Suprapubic skin (tissue), 4 donors: Measurements from ENCODE around the gene TMC7.

Source experiments
- EP300 ChIP-seq: sonication (generic); formaldehyde crosslinking; IDR thresholded peaks from one replicate; pipeline ENCODE4 v1.6.1; 2017; ENCODE audit warnings: antibody characterized with exemption
- POLR2A ChIP-seq, 2 donors: fragments of 450-650 bp; IDR thresholded peaks; one replicate each; pipeline ENCODE4 v1.6.1; 2017; ENCODE audit warnings: antibody characterized with exemption in 2 of 2, mild to moderate bottlenecking in 2 of 2, moderate library complexity in 2 of 2
- POLR2AphosphoS5 ChIP-seq, 3 donors: sonication (generic); formaldehyde crosslinking; IDR thresholded peaks; one replicate each; pipeline ENCODE4 v1.6.1; 2017; ENCODE audit warnings: antibody characterized with exemption in 3 of 3
- TF ChIP-seq, protein P1 (sequence below), 2 donors: fragments of 200-600 bp in 1 of 2; fragments of 450-650 bp in 1 of 2; sonication (generic) in 1 of 2; IDR thresholded peaks; one replicate each; pipeline ENCODE4 v1.5.1; 2016 to 2019; ENCODE audit warnings: antibody characterized with exemption in 2 of 2, mild to moderate bottlenecking in 1 of 2, moderate library complexity in 1 of 2

DNA sequence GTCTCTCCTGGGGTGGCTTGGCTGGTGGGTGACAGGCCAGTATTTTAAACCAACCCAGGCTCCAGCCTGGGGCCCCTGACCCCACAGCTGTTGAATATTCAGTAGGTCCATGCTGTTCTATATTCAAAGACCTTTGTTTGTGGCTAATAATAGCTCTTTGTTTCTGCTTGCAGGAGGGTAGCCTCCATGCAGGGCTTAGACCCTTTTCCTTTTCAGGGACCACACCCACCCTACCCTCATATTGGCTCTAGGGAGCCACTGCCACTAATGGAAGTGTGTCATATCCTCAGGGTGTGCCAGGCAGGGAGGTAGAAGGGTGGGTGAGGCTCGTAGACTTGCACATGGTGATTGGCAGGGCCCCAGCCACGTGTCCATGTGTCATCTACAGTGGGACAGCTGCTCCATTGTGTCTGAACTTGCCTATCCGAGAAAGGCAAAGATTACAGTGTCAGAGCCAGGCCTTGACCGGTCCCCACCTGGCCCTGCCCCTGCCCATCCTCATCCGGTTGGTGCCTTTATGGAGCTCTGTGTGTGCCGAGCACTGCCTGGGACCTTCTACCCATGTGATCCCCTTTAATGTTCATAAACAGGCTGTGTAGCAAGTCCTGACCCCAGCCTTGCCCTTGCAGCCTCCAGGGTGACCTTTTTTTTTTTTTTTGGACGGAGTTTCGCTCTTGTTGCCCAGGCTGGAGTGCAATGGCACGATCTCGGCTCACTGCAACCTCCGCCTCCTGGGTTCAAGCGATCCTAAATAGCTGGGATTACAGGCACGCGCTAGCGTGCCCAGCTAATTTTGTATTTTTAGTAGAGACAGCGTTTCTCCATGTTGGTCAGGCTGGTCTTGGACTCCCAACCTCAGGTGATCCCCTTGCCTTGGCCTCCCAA is 22.1 kb downstream of the TMC7 start:
- TF ChIP-seq, protein P1, sequence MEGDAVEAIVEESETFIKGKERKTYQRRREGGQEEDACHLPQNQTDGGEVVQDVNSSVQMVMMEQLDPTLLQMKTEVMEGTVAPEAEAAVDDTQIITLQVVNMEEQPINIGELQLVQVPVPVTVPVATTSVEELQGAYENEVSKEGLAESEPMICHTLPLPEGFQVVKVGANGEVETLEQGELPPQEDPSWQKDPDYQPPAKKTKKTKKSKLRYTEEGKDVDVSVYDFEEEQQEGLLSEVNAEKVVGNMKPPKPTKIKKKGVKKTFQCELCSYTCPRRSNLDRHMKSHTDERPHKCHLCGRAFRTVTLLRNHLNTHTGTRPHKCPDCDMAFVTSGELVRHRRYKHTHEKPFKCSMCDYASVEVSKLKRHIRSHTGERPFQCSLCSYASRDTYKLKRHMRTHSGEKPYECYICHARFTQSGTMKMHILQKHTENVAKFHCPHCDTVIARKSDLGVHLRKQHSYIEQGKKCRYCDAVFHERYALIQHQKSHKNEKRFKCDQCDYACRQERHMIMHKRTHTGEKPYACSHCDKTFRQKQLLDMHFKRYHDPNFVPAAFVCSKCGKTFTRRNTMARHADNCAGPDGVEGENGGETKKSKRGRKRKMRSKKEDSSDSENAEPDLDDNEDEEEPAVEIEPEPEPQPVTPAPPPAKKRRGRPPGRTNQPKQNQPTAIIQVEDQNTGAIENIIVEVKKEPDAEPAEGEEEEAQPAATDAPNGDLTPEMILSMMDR (IDR thresholded peaks at IDR 0.05), result no peak
- TF ChIP-seq POLR2A (IDR thresholded peaks at IDR 0.05) (no peak), EP300 (no peak), POLR2AphosphoS5 (IDR thresholded peaks at IDR 0.05) (no peak)
